ENCODE measurements around the gene PRM2. TPM values are rescaled to one million over a fixed set of nuclear protein-coding genes. Genes with fewer than 3 reads are reported as not detected.

The PRM2 gene
- total RNA-seq, 1 donor from 2014 or later, result not detected

DNA sequence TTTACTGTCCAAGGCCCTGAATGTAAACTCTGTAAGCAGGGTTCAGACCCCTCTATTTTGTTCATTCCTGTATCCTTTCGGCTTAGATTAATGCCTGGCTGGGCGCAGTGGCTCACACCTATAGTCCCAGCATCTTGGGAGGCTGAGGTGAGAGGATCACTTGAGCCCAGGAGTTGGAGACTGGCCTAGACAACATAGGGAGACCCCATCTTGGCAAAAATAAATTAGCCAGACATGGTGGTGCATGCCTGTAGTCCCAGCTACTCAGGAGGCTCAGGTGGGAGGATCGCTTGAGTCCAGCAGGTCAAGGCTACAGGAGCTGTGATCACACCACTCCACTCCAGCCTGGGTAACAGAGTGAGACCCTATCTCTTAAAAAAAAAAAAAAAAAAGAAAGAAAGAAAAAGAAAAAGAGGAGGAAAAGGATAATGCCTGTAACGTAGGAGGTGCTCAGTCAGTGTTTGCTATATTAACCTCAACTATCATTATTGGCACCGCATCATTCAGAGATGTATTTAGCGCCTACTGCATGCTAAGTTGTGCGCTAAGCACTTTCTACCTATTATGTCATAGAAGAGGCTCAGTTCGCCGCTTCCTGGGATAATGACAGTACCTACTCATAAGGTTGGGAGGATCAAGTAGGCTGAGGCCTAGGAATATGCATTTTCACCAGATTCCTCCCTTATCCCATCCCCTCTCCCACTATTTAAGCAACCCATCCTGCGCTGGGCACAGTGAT is 25.3 kb downstream of the PRM2 start:
- peaks cover 7% of the 10 kb centered on the region for H3K9me3 Mint-ChIP-seq (ENCODE audit: unreplicated experiment)
- peaks cover 4% of the 10 kb centered on the region for H3K27me3 Mint-ChIP-seq (ENCODE audit: unreplicated experiment)
- H3K4me3 Mint-ChIP-seq (ENCODE audit: unreplicated experiment), result no peak overlapping the region
- DNase-seq, result no peak
- H3K4me1 Mint-ChIP-seq (ENCODE audit: low read depth, unreplicated experiment), result peaks cover 11% of the 10 kb centered on the region
- TF ChIP-seq, protein P1, sequence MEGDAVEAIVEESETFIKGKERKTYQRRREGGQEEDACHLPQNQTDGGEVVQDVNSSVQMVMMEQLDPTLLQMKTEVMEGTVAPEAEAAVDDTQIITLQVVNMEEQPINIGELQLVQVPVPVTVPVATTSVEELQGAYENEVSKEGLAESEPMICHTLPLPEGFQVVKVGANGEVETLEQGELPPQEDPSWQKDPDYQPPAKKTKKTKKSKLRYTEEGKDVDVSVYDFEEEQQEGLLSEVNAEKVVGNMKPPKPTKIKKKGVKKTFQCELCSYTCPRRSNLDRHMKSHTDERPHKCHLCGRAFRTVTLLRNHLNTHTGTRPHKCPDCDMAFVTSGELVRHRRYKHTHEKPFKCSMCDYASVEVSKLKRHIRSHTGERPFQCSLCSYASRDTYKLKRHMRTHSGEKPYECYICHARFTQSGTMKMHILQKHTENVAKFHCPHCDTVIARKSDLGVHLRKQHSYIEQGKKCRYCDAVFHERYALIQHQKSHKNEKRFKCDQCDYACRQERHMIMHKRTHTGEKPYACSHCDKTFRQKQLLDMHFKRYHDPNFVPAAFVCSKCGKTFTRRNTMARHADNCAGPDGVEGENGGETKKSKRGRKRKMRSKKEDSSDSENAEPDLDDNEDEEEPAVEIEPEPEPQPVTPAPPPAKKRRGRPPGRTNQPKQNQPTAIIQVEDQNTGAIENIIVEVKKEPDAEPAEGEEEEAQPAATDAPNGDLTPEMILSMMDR (IDR thresholded peaks at IDR 0.05; ENCODE audit: partially characterized antibody, unreplicated experiment), result no peak
- no peaks in the 10 kb centered on the region for H3K36me3 Mint-ChIP-seq (ENCODE audit: unreplicated experiment)
- no peak overlapping the region for H3K27ac Mint-ChIP-seq (ENCODE audit: unreplicated experiment)

DNA sequence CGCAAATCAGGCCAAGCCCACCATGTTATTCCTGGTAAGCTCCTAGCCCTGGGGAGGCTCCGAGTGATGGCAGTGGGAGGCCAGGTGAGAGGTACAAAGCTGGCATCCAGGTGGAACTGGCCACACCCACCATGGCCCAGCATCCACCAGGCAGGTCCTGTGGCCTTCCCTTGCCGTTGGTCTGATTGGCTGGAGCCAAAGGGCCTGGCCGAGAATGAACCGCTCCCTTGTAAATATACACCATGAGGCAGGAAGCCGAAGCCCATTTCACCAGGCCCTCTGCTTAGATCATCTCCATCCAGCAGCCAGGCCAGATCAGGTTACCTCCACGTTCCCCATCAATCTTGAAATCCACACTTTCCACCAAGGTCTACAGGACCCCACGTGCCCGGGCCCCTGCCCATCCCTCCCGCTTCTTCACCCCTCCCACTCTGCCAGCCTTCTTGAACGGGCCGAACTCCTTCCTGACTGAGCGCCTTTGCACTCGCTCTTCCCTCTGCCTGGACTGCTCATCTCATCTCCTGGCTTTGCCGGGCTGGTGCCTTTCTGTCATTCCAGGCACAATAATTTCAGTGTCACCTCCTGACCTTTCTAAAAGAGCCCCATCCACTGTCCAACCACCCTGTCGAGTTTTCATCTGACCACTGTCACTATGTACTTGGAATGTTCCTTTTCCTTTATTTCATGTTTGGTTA is 26.0 kb downstream of the PRM2 start:
- Mint-ChIP-seq H3K9me3 (ENCODE audit: unreplicated experiment) (peaks cover 9% of the 10 kb centered on the region), H3K4me1 (ENCODE audit: low read depth, unreplicated experiment) (peaks cover 11% of the 10 kb centered on the region), H3K36me3 (ENCODE audit: unreplicated experiment) (no peaks in the 10 kb centered on the region), H3K27me3 (ENCODE audit: unreplicated experiment) (peaks cover 4% of the 10 kb centered on the region), H3K4me3 (ENCODE audit: unreplicated experiment) (no peak overlapping the region), H3K27ac (ENCODE audit: unreplicated experiment) (no peak overlapping the region)
- TF ChIP-seq, protein P1 (IDR thresholded peaks at IDR 0.05; ENCODE audit: partially characterized antibody, unreplicated experiment), result no peak
- DNase-seq, result no peak

DNA sequence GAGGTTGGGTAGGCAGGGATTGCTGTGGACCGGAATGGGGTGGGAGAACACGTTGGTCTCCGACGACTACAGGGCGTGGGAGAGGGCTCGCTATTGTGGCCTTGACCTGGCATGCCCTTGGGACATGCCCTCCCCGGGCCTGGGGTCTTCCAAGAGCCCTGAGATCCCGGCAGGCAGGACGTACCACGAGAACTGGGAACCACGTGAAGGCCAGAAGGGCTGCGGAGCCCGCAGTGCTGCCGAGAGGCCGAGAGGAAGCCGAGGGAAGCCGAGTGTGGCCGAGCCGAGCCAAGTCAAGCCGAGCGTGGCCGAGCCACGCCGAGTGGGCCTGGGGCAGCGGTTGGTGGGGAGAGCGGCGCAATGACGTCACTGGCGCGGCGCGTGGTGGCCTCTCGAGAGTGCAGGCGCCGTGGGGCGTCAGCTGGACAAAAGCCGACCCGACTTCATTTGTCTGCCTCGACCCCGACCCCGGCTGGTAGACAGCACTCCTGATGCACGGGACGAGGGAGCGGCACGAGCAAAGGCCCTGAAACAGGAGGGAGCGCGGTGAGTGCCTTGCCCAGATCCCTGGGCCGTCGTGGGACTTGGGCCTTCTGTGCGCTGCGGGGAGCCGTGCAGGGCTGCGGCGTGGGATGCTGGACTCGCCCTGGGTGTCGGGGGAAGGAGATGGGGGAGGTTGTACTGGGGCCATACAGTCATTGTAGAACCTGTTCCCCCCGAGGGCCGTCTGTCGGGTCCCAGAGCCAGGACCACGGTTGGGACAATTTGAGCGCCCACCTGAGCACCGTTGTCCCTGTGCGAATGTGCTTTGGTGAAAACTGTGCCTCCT is 26.8 kb downstream of the PRM2 start:
- no peaks in the 10 kb centered on the region for H3K36me3 Mint-ChIP-seq (ENCODE audit: unreplicated experiment)
- H3K27ac Mint-ChIP-seq (ENCODE audit: unreplicated experiment), result no peak overlapping the region
- peaks cover 4% of the 10 kb centered on the region for H3K27me3 Mint-ChIP-seq (ENCODE audit: unreplicated experiment)
- H3K9me3 Mint-ChIP-seq (ENCODE audit: unreplicated experiment), result peaks cover 10% of the 10 kb centered on the region
- TF ChIP-seq, protein P1 (IDR thresholded peaks at IDR 0.05; ENCODE audit: partially characterized antibody, unreplicated experiment), result no peak
- DNase-seq, result no peak
- no peak overlapping the region for H3K4me3 Mint-ChIP-seq (ENCODE audit: unreplicated experiment)
- H3K4me1 Mint-ChIP-seq (ENCODE audit: low read depth, unreplicated experiment), result peaks cover 11% of the 10 kb centered on the region

DNA sequence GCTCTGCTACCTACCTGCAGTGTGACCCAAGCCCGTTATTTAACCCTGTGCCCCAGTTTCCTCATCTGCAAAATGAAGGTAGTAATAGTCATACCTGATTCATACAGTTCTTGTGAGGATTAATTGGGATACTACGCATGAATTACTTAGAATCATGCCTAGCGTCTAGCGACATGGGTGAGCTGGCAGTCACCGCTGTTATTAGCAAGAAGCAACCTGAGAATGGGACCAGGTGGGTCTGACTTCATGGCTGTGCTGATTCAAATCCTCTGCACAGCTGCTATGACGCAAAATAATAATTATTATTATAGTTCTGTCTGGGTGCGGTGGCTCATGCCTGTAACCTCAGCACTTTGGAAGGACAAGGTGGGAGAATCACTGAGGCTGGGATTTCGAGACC is 28.1 kb downstream of the PRM2 start:
- no peak for DNase-seq
- peaks cover 7% of the 10 kb centered on the region for H3K9me3 Mint-ChIP-seq (ENCODE audit: unreplicated experiment)

More for the DNA sequence above, 28.1 kb downstream of the PRM2 start:
- Mint-ChIP-seq H3K27ac (ENCODE audit: unreplicated experiment) (no peak overlapping the region), H3K36me3 (ENCODE audit: unreplicated experiment) (no peaks in the 10 kb centered on the region), H3K27me3 (ENCODE audit: unreplicated experiment) (peaks cover 4% of the 10 kb centered on the region), H3K4me1 (ENCODE audit: low read depth, unreplicated experiment) (peaks cover 5% of the 10 kb centered on the region), H3K4me3 (ENCODE audit: unreplicated experiment) (no peak overlapping the region)
- TF ChIP-seq, protein P1 (IDR thresholded peaks at IDR 0.05; ENCODE audit: partially characterized antibody, unreplicated experiment), result no peak

Measured in glutamatergic neuron (in vitro differentiated cells).